CD4-positive, alpha-beta T cell treated with Interleukin-15 for 4 hours (primary cell): ENCODE results near the gene SYT14.
A peak's percentile ranks its signal among the peaks of the same experiment; 100 is the strongest.
"Not testable (repeated sequence)": the region's sequence is repeated elsewhere in the genome, so short reads cannot be mapped to it uniquely, and the experiment has no call there.

Experiments used
- DNase-seq: peaks from one replicate; pipeline ENCODE4 v3.0.0-alpha.2; 2020; ENCODE audit warnings: low spot score

The SYT14 gene

DNA sequence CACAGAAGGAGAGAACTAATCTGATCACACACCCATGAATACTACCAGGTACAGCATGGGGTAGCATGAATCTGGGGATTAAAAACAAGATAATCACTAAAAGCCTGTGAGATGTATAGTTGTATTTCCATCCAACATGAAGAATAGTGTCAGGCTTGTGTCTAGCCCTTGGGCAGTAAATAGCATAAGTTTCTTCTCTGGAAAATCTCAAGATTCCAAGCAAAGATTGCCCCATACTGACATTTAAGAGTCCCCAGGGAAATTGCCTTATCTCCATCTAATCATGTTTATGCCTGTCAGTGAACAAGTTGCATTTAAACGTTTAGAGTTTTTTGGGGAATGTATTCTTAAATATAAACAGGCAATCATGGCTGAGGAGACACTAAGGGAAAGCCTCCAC, 185.4 kb downstream of the SYT14 start:
- no peak for DNase-seq

DNA sequence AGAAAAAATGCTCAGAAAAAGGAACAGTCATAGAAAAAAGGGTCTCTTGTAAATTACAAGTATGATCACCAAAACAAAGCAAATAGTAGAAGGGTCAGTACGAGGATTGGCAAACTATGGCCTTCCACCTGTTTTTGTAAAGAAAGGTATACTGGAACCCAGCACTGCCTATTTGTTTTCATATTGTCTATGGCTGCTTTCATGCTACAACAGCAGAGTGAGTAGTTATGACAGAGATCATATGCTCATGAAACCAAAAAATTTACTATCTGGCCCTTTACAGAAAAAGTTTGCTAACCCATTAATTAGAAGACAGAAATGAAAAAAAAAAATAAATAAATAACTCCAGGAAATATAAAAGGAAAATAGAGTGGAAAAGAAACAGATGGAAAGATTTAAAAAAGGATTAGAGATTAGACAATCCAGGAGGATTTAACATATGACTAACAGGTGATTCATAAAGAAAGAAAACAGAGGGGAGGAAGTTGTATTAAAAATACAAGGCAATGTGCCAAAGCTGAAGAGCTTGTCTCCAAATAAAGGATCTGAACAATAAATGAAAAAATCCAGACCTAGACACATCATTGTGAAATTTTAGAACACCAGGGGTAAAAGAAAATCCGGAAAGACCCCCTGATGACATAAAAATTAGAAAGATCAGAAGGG, 186.0 kb downstream of the SYT14 start:
- no peak for DNase-seq

GRCh38 chr1:210124736-210125135, 186.7 kb downstream of the SYT14 start:
- DNase-seq = no peak

DNA sequence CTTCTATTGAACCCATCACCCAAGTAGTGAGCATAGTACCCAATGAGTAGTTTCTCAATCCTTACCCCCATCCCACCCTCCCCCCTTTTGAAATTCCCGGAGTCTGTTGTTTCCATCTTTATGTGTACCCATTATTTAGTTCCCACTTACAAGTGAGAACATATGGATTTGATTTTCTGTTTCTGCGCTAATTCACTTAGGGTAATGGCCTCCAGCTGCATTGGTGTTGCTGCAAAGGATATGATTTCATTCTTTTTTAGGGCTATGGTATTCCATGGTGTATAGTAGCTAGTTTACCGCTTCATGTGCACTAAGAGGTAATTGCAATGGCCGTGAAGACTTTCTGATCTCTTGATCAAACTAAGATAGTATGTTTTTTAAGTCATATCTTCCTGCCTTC, 187.1 kb downstream of the SYT14 start:
- DNase-seq = no peak

GRCh38 chr1:210129092-210129491, 191.1 kb downstream of the SYT14 start:
- no peak for DNase-seq

DNA sequence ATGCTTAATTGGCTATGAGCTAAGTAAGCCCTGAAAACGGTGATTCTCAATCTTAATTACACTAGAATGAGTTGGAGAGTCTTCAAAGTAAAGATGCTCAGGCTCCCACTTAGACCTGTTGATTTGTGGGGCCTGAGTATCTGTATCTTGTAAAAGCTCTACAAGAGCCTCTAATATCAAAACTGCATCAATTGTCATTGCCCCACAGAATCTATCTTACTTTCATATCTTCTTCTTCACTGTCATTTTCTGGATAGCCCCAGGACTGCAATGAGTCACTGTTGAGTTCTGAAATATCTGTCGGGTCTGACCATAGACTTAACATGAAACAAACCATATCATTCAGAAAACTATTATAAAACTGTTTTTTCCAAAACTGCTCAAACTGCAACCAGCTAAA, 191.7 kb downstream of the SYT14 start:
- DNase-seq = no peak

DNA sequence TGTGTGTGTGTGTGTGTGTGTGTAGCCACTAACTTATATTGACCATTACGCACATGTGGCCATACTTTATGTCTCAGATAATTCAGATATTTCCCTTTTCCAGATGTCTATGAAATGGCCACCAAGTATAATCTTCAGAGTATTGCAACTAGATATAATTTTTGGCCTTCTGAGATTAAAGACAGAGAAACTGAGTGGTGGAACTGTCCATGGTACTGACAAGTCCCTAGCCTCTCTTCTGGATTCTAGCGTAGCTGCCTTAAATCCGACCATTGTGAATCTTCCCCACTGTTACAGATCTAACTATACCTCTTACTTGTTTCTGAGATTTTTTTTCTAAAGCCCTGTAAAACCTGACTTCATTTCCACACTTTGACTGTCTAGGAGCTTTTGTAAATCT, 194.6 kb downstream of the SYT14 start:
- DNase-seq = no peak

DNA sequence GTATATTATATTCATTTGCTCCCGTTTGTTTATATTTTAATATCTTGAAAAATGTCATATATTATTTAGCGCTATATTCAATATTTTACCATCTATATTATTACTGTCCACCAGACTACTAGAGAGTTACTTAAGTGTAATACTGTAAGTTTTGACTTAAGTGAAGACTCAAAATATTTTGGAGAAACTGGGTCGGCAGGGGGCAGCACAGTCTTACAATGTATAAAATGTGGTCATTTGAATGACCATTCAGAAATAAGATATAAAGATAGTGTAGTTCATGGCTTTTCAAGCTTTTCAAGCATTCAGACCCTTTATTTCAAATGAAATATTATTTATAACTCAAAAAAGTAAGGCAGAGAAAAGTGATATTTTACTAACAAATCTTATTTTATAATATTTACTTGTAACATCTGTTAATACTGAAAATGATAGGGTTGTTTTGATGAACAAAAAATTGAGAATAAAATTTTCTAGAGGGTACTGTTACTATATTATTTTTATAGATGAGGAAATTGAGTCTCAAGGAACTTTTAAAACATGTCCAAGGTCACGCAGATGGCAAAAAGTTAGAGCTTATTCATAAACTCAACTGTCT, 205.5 kb downstream of the SYT14 start:
- DNase-seq = peak; percentile 17

GRCh38 chr1:210144736-210145135, 206.7 kb downstream of the SYT14 start:
- no peak for DNase-seq

DNA sequence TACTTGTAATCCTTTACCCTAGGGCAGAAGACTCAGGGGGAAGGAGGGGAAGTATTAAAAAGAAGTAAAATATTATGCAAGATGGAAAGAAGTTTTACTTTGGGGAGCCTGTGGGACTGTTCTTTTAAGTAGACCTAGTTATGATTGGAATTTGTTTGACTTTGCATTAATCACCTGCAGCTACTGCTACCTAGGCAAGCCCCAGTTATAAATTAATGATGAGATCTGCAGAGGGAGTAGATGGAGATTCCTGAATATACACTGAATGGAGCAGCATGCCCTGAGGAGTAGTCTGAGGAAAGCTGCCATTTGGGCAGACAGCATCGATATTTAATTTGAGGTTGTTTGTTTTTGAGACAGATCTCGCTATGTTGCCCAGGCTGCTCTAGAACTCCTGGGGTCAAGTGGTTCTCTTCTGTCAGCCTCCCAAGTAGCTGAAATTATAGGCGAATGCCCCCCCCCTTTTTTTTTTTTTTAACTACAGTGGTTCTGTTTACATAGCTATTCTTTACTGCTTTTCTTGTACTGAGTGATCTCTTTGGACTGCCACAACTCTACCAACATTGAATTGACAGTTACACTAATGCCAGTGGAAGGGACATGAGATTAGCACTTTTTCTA, 213.1 kb downstream of the SYT14 start:
- no peak for DNase-seq

GRCh38 chr1:210159211-210159610, 221.2 kb downstream of the SYT14 start:
- DNase-seq = no peak

DNA sequence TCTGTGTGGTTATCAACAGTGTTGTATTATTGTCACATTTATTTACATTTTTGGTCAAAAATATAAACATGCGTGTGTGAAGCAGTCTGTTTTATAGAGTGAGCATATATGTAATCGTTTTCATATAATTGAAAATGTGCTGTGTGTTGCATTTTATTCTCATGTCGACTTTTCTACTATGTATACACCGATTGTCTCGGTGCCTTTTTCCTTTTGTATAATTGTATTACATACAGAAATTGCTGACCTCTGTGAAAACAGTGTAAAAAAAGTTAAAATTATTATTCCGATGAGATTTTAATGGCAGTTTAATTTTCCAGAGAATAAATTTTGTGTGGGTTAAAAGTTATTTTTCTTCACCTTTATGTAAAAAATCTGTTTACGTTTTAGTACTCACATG, 232.2 kb downstream of the SYT14 start:
- no peak for DNase-seq

GRCh38 chr1:210174133-210174532, 236.1 kb downstream of the SYT14 start:
- no peak for DNase-seq

- DNase-seq = no peak
Measured at GRCh38 chr1:210185063-210185462, 247.0 kb downstream of the SYT14 start.

DNA sequence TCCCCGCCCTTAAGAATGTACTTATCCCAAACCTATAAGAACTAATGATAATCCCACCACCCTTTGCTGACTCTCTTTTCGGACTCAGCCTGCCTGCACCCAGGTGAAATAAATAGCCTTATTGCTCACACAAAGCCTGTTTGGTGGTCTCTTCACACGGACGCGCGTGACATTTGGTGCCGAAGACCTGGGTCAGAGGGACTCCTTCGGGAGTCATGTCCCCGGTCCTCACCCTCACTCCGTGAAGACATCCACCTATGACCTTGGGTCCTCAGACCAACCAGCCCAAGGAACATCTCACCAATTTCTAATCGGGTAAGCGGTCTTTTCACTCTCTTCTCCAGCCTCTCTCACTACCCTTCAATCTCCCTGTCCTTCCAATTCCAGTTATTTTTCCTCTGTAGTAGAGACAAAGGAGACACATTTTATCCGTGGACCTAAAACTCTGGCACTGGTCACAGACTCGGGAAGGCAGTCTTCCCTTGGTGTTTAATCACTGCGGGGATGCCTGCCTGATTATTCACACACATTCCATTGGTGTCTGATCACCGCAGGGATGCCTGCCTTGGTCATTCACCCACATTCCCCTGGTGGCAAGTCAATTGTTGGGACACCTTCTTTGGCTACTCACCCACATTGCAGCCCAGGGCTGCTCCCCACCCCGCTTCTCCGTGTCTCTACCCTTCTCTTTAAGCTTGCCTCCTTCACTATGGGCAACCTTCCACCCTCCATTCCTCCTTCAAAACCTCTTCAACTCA, 250.0 kb downstream of the SYT14 start:
- DNase-seq = not testable (repeated sequence)

DNA sequence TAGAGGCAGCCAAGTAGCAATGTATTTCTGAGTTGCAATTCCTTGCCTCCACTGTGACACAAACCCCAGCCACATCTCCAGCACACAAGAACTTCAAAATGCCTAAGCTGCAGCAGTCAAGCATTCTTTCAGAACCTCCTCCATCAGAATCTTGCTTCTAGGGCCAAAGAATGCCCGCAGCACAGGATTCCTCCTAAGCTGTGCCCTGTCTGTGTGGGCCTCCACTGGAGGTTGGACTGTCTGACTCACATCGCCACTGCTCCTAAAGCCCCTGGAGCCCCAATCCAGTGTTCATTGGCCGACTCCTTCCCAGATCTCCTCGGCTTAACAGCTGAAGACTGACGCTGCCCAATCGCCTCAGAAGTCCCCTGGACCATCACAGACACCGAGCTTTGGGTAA, 251.4 kb downstream of the SYT14 start:
- DNase-seq = no peak

- no peak for DNase-seq
Measured at GRCh38 chr1:210195635-210196160, 257.7 kb downstream of the SYT14 start.

GRCh38 chr1:210196266-210196665, 258.2 kb downstream of the SYT14 start:
- DNase-seq = not testable (repeated sequence)

- DNase-seq = no peak
Measured at GRCh38 chr1:210198840-210199239, 260.8 kb downstream of the SYT14 start.

DNA sequence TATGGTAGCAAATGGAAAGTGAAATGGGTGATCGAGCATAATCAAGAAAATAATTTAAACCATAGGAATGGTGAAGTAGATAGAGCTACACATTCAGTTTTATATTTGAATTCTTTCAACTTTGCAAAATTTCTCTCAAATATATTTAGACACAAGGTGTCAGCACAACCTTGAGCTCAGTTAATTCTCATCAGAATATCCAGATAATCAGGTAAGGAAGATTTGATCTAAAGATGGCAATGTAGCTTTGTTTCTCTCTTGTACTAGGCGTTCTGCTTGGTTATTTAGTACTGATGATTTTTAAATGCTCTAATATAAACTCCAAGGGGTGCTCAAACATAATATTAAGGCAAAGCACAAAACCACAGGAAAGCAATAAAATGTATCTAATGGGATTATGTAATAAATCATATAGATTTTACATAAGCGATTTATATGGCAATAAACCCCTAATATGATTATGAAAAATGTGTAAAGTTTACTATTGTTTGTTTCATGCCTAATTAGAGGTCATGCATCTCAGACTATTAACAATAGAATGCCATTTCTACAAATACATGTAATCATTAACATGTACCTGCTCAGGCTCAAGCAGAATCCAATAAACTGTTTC, 262.2 kb downstream of the SYT14 start:
- no peak for DNase-seq

DNA sequence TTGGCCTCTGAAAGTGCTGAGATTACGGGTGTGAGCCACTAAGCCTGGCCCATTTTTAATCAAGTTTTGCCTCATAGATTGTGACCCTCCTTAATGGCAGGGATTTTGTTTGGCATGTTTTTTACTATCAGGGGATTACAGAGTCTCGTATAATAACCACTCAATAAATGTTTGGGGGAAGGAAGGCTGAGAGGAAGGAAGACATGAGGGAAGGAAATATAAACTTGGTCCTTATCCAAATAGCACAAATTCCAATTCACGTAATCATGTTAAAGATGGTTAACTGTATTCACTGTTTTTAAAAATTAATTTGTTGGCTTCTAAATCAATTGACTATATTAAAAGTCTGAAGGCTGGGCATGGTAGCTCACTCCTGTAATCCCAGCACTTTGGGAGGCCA, 263.7 kb downstream of the SYT14 start:
- DNase-seq = no peak
